ENCODE results near the gene CCDC91. TPM values are rescaled to one million over a fixed set of nuclear protein-coding genes. Genes with fewer than 3 reads are reported as not detected.

Gene CCDC91
- polyA plus RNA-seq, 1 donor from 2014 or later: 11.6 TPM

GRCh38 chr12:28306535-28306934 is 116.3 kb downstream of the CCDC91 start:
- H3K79me2 ChIP-seq (replicated peaks; ENCODE audit: insufficient read depth, low read length): no peaks in the 10 kb centered on the region
- no peaks in the 10 kb centered on the region for H3K27me3 ChIP-seq (ENCODE audit: insufficient read depth, low read depth, low read length)
- H2AFZ ChIP-seq (ENCODE audit: low read depth, low read length): no peak overlapping the region
- H3K4me3 ChIP-seq (ENCODE audit: low read length): no peak overlapping the region
- TF ChIP-seq POLR2AphosphoS5 (IDR thresholded peaks at IDR 0.05) (no peak), MXI1 (conservative IDR thresholded peaks at IDR 0.05; ENCODE audit: poor library complexity, severe bottlenecking) (no peak), EZH2 (IDR thresholded peaks at IDR 0.05; ENCODE audit: borderline replicate concordance, insufficient read depth, low read length, poor library complexity, severe bottlenecking) (no peak), TAF1 (IDR thresholded peaks at IDR 0.05; ENCODE audit: low read depth) (no peak), CTCF (IDR thresholded peaks at IDR 0.05; ENCODE audit: poor library complexity, severe bottlenecking) (no peak), RAD21 (conservative IDR thresholded peaks at IDR 0.05) (no peak), EP300 (conservative IDR thresholded peaks at IDR 0.05; ENCODE audit: poor library complexity, severe bottlenecking) (no peak), SMC3 (conservative IDR thresholded peaks at IDR 0.05; ENCODE audit: poor library complexity) (no peak)
- TF ChIP-seq, protein P1, sequence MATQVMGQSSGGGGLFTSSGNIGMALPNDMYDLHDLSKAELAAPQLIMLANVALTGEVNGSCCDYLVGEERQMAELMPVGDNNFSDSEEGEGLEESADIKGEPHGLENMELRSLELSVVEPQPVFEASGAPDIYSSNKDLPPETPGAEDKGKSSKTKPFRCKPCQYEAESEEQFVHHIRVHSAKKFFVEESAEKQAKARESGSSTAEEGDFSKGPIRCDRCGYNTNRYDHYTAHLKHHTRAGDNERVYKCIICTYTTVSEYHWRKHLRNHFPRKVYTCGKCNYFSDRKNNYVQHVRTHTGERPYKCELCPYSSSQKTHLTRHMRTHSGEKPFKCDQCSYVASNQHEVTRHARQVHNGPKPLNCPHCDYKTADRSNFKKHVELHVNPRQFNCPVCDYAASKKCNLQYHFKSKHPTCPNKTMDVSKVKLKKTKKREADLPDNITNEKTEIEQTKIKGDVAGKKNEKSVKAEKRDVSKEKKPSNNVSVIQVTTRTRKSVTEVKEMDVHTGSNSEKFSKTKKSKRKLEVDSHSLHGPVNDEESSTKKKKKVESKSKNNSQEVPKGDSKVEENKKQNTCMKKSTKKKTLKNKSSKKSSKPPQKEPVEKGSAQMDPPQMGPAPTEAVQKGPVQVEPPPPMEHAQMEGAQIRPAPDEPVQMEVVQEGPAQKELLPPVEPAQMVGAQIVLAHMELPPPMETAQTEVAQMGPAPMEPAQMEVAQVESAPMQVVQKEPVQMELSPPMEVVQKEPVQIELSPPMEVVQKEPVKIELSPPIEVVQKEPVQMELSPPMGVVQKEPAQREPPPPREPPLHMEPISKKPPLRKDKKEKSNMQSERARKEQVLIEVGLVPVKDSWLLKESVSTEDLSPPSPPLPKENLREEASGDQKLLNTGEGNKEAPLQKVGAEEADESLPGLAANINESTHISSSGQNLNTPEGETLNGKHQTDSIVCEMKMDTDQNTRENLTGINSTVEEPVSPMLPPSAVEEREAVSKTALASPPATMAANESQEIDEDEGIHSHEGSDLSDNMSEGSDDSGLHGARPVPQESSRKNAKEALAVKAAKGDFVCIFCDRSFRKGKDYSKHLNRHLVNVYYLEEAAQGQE (IDR thresholded peaks at IDR 0.05; ENCODE audit: borderline replicate concordance): no peak
- H3F3A ChIP-seq (ENCODE audit: insufficient read depth, low read length, poor library complexity, severe bottlenecking): no peaks in the 10 kb centered on the region
- H3K9ac ChIP-seq (ENCODE audit: low read length): no peak overlapping the region
- H3K36me3 ChIP-seq (ENCODE audit: insufficient read depth, low read length): no peaks in the 10 kb centered on the region
- H3K9me2 ChIP-seq (ENCODE audit: insufficient read depth, low read length): no peaks in the 10 kb centered on the region
- H3K27ac ChIP-seq (ENCODE audit: low read length): no peak overlapping the region
- H4K20me1 ChIP-seq (ENCODE audit: insufficient read depth): no peaks in the 10 kb centered on the region
- no peak overlapping the region for H3K4me2 ChIP-seq (ENCODE audit: low read length)
- no peaks in the 10 kb centered on the region for H3K9me3 ChIP-seq (ENCODE audit: low read length)

GRCh38 chr12:28308891-28309290 is 118.6 kb downstream of the CCDC91 start:
- Histone ChIP-seq H3K9me3 (ENCODE audit: low read length) (no peaks in the 10 kb centered on the region), H3K27me3 (ENCODE audit: insufficient read depth, low read depth, low read length) (no peaks in the 10 kb centered on the region), H3K4me2 (ENCODE audit: low read length) (no peak overlapping the region), H3K9ac (ENCODE audit: low read length) (no peak overlapping the region), H3K79me2 (replicated peaks; ENCODE audit: insufficient read depth, low read length) (no peaks in the 10 kb centered on the region), H2AFZ (ENCODE audit: low read depth, low read length) (no peak overlapping the region), H4K20me1 (ENCODE audit: insufficient read depth) (no peaks in the 10 kb centered on the region), H3F3A (ENCODE audit: insufficient read depth, low read length, poor library complexity, severe bottlenecking) (no peaks in the 10 kb centered on the region), H3K4me3 (ENCODE audit: low read length) (no peak overlapping the region), H3K9me2 (ENCODE audit: insufficient read depth, low read length) (no peaks in the 10 kb centered on the region), H3K27ac (ENCODE audit: low read length) (no peak overlapping the region), H3K36me3 (ENCODE audit: insufficient read depth, low read length) (no peaks in the 10 kb centered on the region)
- TF ChIP-seq, protein P1 (IDR thresholded peaks at IDR 0.05; ENCODE audit: borderline replicate concordance): no peak
- no peak for TF ChIP-seq MXI1 (conservative IDR thresholded peaks at IDR 0.05; ENCODE audit: poor library complexity, severe bottlenecking)
- no peak for TF ChIP-seq TAF1 (IDR thresholded peaks at IDR 0.05; ENCODE audit: low read depth)
- no peak for TF ChIP-seq SMC3 (conservative IDR thresholded peaks at IDR 0.05; ENCODE audit: poor library complexity)
- TF ChIP-seq CTCF (IDR thresholded peaks at IDR 0.05; ENCODE audit: poor library complexity, severe bottlenecking): no peak
- TF ChIP-seq EP300 (conservative IDR thresholded peaks at IDR 0.05; ENCODE audit: poor library complexity, severe bottlenecking): no peak
- no peak for TF ChIP-seq EZH2 (IDR thresholded peaks at IDR 0.05; ENCODE audit: borderline replicate concordance, insufficient read depth, low read length, poor library complexity, severe bottlenecking)
- no peak for TF ChIP-seq POLR2AphosphoS5 (IDR thresholded peaks at IDR 0.05)
- no peak for TF ChIP-seq RAD21 (conservative IDR thresholded peaks at IDR 0.05)

All from neural cell (in vitro differentiated cells).